A172 (cell line): Measurements from ENCODE around the gene VIT. TPM values are rescaled to one million over a fixed set of nuclear protein-coding genes. Genes with fewer than 3 reads are reported as not detected.
"Not testable (repeated sequence)": the region's sequence is repeated elsewhere in the genome, so short reads cannot be mapped to it uniquely, and the experiment has no call there.

ENCODE experiments used
- DNase-seq: peaks from one replicate; pipeline ENCODE4 v3.0.0-alpha.2; 2015; ENCODE audit warnings: low spot score
- total RNA-seq: library from RNA; depleted of rRNA; stranded (reverse); fragments of >200 nt; shearing (Covaris generic); gene quantifications from 2 replicates; pipeline ENCODE4 v1.2.3, GENCODE V29; 2014

Gene VIT
- total RNA-seq, 1 experiment from 2014 or later, result 3.4 TPM

GRCh38 chr2:36802952-36803351 is 106.4 kb downstream of the VIT start:
- DNase-seq, result no peak

DNA sequence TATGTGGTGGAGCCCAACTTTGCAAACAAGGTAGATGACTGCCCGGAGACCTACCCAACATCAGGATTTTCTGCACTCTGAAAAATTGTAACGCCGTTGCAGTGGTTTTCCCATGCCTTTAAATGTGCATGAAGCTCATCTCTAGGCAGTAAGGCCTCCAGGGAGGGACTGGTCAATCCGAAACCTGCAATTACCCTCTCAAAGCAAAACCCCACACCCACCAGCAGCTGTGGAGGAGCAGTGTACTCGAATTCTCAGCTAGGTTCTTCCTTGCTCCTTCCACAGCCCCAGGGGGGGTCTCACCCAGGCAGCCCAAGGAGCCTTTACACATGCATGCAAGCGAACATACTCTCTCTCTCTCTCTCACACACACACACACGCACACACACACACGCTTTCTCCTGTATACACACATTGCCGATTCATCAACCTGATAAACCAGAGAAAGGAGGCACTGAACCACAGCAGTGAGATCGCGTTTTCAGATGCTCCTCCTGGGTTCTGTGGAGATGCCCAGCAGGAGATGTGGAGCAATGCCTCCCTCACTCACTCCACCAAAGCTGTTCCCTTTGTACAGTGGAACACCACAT is 109.2 kb downstream of the VIT start:
- no peak for DNase-seq

GRCh38 chr2:36807223-36807886 is 110.8 kb downstream of the VIT start:
- DNase-seq, result no peak

DNA sequence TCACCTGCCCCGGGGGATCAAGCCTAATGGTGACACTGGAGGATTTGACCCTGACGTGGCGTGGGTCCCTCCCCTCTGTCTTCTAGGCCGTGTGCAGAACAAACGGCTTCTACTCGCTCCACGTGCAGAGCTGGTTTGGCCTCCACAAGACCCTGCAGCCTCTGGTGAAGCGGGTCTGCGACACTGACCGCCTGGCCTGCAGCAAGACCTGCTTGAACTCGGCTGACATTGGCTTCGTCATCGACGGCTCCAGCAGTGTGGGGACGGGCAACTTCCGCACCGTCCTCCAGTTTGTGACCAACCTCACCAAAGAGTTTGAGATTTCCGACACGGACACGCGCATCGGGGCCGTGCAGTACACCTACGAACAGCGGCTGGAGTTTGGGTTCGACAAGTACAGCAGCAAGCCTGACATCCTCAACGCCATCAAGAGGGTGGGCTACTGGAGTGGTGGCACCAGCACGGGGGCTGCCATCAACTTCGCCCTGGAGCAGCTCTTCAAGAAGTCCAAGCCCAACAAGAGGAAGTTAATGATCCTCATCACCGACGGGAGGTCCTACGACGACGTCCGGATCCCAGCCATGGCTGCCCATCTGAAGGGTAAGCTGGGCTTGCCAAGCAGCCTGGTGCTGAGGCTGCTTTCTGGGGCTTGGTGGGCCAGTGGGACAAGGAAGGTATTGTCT is 112.0 kb downstream of the VIT start:
- no peak for DNase-seq

DNA sequence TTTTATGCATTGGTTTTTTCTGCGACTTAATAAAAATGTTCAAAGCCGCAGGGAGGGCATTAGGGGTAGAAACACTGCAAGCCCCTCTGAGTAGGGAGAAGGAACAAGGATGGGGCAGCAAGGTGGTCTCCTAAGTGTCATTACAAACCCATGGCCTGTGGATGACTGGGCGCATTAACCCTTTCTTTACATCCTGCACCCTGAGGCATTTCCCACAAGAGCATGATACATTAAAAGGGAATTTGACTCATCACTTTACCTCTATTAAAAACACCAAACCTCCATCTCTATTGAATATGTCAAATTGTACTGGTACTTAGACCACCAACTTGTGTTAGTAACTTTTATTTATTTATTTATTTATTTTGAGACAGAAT is 112.5 kb downstream of the VIT start:
- no peak for DNase-seq

DNA sequence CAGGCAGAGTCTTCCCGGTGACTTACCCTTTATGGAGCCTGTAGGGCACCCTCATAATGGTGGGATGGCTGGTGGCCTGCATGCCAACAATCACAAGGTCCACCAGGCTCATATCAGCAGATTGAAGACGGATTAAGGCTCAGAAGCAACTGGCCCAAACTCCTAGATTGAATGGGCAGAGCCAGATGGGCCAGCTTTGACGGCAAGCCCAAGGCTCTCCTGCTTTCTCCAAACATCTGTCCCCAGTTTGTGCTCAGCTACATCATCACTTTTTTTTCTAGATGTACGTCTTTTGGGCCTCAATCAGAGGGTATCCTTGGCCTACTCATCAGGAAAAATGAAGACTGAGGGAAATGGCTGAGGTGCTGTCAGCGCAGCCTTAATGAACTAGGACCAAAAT is 114.6 kb downstream of the VIT start:
- DNase-seq, result no peak

DNA sequence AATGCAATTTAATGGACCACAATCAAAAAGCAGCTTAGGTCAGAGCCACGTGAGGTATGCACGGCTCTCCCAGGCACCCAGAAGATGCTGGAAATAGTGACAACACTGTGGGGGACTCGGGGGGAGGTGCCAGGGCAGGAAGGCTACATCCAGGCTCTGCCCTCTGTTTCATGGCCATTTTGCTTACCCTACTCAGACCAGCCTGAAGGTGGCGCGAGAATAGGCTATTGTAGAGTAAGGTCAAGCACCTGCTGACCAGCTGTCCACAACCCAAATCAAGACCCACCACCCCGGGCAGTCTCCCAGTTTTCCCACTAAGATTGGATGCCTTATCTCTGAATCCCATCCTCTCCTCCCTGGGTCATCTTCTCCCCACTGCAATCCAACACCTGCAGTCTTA is 115.7 kb downstream of the VIT start:
- no peak for DNase-seq

- no peak for DNase-seq
Measured at GRCh38 chr2:36818542-36818941, 122.0 kb downstream of the VIT start.

DNA sequence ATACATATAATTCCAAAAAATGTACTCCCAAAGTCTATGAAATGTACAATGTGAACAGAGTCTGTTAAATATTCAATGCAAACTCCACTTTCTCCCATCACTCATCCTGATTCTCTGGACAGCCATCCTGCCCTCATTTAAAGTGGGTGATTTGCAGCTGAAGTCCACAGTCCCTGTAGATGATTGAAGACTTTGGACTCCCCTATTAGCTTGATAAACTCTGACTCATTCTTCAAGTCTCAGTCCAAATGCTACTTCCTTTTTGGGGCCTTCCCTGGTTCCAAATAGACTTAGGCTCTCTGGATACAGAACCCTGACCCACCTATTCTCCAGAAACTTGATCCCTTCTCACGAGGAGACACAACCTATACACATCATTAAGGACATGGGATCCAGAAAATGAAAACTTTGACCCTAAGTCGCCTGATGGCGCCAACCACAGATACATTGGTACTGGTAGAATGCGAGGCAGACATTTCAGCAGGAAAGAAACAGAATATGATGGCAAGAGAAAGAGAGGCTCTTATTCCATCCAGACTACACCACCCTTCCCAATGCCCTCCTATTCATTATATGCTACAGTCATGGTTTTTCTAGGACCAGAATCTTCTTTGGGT is 122.7 kb downstream of the VIT start:
- DNase-seq, result no peak

GRCh38 chr2:36820942-36821605 is 124.6 kb downstream of the VIT start:
- no peak for DNase-seq

- no peak for DNase-seq
Measured at GRCh38 chr2:36823862-36824261, 127.4 kb downstream of the VIT start.

DNA sequence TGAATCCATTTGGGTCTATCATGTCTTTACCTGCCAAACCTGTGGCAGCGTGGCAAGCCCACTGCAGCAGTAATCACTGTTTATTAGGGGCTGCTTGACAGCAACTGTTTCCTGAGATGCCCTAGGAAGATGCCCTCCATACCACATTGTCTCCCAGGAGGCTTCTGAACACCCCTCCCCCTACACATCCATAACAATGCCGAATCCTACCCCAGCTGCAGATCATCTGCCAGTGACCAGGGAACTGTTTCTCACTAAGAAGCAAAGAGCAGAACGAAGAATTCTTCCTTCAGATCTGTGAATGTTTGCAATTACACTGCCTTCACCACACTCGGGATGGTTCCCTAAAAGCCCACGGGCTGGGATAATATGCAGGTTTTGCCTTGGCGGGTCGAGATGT is 127.8 kb downstream of the VIT start:
- DNase-seq, result no peak

GRCh38 chr2:36824683-36825082 is 128.2 kb downstream of the VIT start:
- not testable (repeated sequence) for DNase-seq

- no peak for DNase-seq
Measured at GRCh38 chr2:36831185-36831584, 134.7 kb downstream of the VIT start.

- DNase-seq, result no peak
Measured at GRCh38 chr2:36834203-36834602, 137.7 kb downstream of the VIT start.

DNA sequence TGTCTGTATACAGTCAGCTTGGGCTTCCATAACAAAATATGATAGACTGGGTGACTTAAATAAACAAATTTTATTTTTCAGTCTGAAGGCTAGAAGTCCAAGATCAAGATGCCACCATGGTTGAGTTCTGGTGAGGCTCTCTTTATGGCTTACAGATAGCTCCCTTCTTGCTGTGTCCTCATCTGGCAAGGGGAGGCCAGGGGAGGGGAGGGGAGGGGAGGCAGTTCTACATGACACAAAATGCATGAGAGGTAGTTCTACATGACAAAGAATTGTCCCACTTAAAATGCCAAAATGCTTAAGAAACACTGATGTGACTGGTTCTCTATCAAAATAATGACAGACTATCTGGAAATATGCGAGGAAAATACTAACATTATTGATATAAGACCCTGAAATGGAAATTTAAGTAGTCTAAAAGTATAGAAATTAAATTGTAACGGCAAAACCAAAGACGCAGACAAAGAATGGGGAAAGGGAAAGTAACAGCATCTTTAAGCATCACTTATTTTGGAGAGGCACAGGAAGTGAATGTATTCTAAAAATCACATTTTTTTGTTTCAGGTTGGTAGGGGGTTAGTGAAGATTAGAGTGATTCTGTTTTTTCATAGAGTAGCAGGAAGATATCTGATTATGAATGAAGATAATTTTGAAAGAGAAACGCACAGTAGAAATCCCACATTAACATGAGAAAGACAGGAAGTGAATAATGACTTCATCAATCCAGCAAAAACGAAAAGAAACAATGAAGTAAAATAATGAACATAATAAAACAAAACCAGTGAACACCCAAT is 138.4 kb downstream of the VIT start:
- no peak for DNase-seq

GRCh38 chr2:36839976-36840617 is 143.6 kb downstream of the VIT start:
- no peak for DNase-seq

DNA sequence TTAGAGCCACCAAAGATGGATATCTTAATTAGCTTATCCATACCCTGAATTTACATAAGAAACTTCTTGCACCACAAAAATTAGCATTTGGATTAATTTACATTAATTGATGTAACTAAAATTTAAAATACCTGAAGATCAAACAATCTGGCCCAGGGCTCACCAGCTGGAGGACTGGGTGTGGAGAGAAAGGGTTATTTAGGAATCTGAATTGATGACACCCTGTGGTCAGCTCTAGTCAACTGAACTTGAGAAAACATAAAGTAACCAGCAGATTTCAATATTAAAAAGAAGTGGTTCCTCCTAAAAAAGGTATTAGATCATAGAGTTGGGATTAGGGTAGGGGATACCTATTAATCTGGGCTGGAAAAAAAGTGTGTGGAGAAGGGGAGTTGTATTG is 147.3 kb downstream of the VIT start:
- no peak for DNase-seq

- no peak for DNase-seq
Measured at GRCh38 chr2:36849265-36849664, 152.8 kb downstream of the VIT start.

- no peak for DNase-seq
Measured at GRCh38 chr2:36854241-36854640, 157.7 kb downstream of the VIT start.

- DNase-seq, result no peak
Measured at GRCh38 chr2:36855429-36855828, 158.9 kb downstream of the VIT start.
